Heart right ventricle (tissue), 16 donors: ENCODE data around the gene SLC22A7. TPM values are rescaled to one million over a fixed set of nuclear protein-coding genes. Genes with fewer than 3 reads are reported as not detected.

ENCODE experiments used
- ATAC-seq, 8 donors: fragments of 200-7000 bp; cut with Tn5 transposase; one replicate each; pipeline ENCODE4 v1.9.1; 2020; ENCODE audit warnings: mild to moderate bottlenecking in 8 of 8, moderate library complexity in 8 of 8, moderate number of reproducible peaks in 1 of 8
- DNase-seq, 2 donors: peaks; one replicate each; pipeline ENCODE4 v3.0.0-alpha.2; 2020
- H3K27ac ChIP-seq, 10 donors: fragments of 200-600 bp; sonication (generic) in 2 of 10; one replicate each; pipeline versions ENCODE4 v1.5.0 to v1.8.0; 2020 to 2022; ENCODE audit warnings: mild to moderate bottlenecking in 3 of 10
- H3K27me3 ChIP-seq, 7 donors: fragments of 200-600 bp; one replicate each; pipeline ENCODE4 v1.8.0; 2021 to 2022; ENCODE audit warnings: mild to moderate bottlenecking in 2 of 7
- H3K36me3 ChIP-seq, 9 donors: fragments of 200-600 bp; sonication (generic) in 1 of 9; one replicate each; pipeline versions ENCODE4 v1.5.0 to v1.8.0; 2020 to 2022; ENCODE audit warnings: mild to moderate bottlenecking in 2 of 9
- H3K4me1 ChIP-seq, 9 donors: fragments of 200-600 bp; sonication (generic) in 1 of 9; one replicate each; pipeline versions ENCODE4 v1.5.0 to v1.8.0; 2020 to 2022; ENCODE audit warnings: mild to moderate bottlenecking in 4 of 9
- H3K4me3 ChIP-seq, 10 donors: fragments of 200-600 bp; sonication (generic) in 2 of 10; one replicate each; pipeline versions ENCODE4 v1.5.0 to v1.8.0; 2020 to 2022; ENCODE audit warnings: mild to moderate bottlenecking in 7 of 10, moderate library complexity in 2 of 10
- H3K9me3 ChIP-seq, 11 donors: fragments of 200-600 bp in 10 of 11; sonication (generic) in 2 of 11; one replicate each; pipeline versions ENCODE4 v1.5.0 to v1.8.0; 2013 to 2022; ENCODE audit warnings: mild to moderate bottlenecking in 2 of 11, control low read depth in 1 of 11, moderate library complexity in 1 of 11
- CTCF ChIP-seq, 9 donors: fragments of 200-600 bp; sonication (generic) in 2 of 9; IDR thresholded peaks; one replicate each; pipeline versions ENCODE4 v1.5.0 to v1.8.0; 2021 to 2022; ENCODE audit warnings: antibody characterized with exemption in 9 of 9, mild to moderate bottlenecking in 5 of 9, moderate library complexity in 1 of 9
- whole genome bisulfite sequencing, 2 donors: extraction: QIAGEN DNeasy Blood & Tissue Kit; methylation state at CpG; one replicate each; pipeline ENCODE4 v1.1.7; 2013; ENCODE audit warnings: inconsistent platforms in 1 of 2; 5-methylcytosine and 5-hydroxymethylcytosine counted together
- intact Hi-C, 10 donors: fragments of 100-400 bp; cut with DNase I; formaldehyde crosslinking; loops; one replicate each; pipeline versions ENCODE4 v1.11.1 to v1.14.2; 2022
- polyA plus RNA-seq, 2 donors: library from polyadenylated mRNA; stranded (reverse); fragments of 200-250 nt; gene quantifications; one replicate each; pipeline ENCODE4 v1.2.3, GENCODE V29; 2013
- total RNA-seq, 10 donors: library from RNA; stranded (reverse); fragmentation: NEBNext Ultra II Directional in 3 of 10; extraction: Animal tissue kit (Norgen Biotek cat#: 25700) in 3 of 10; gene quantifications; one replicate each; pipeline versions ENCODE4 v1.2.1 to v1.2.4, GENCODE V29; 2021 to 2023
- donor health status: Arrhythmogenic right ventricular cardiomyopathy.
- donor health status: ischemic (EF 13 %, LVEDD 7.1; RV severe dilation, severe dysfunction).
- donor health status: healthy with polysubstance abuse.
- donor health status: DM: no; HTN: yes; CAD: no.
- donor health status: DM: no; HTN: no; CAD: no.
- donor health status: ischemic (EF 25% LVEDD 6.9; RV normal size, moderate dysfunction).
- donor health status: ischemic (EF 25% LVEDD 5.7; RV mildly dilated, moderate dysfunction).
- donor health status: healthy.
- donor health status: DM: yes; HTN: yes; CAD: no.
- donor health status: Ischemic cardiomyopathy.
- donor health status: ischemic (EF 35%, LVEDD 5.7; RV mildly dilated, moderate dysfunction).
- donor health status: nonischemic (EF 11% LVEDD 7.7; RV severe dilation, severe dysfunction).
- donor health status: DM: yes; HTN: yes; CAD: no.
- donor health status: PGD.
- donor health status: ischemic (EF 29% LVEDD 5.4; RV normal size, mild dysfunction).
- donor health status: nonischemic (EF 23%, LVEDD 6.1; RV moderate dilation, normal function).

Gene SLC22A7
- total and polyA plus RNA-seq, 12 donors, result 0.15 to 0.37 (median 0.22) TPM; not detected in 6

GRCh38 chr6:43291708-43292107 lies 6.4 kb upstream of the SLC22A7 start:
- no peak for DNase-seq
- 91 to 92% methylated on average over 2 of the region's 2 CpGs for WGBS, 2 donors
- Histone ChIP-seq H3K4me1 (no peaks in the 10 kb centered on the region), H3K4me3 (no peak overlapping the region), H3K36me3 (no peaks in the 10 kb centered on the region), H3K27me3 (peaks cover 0 to 2% (median 0%) of the 10 kb centered on the region in 7 donors), H3K9me3 (no peaks in the 10 kb centered on the region), H3K27ac (no peak overlapping the region)
- no peak for TF ChIP-seq CTCF (IDR thresholded peaks at IDR 0.05)
- intact Hi-C loops, result no loop called here
- ATAC-seq, result no peak

- no peak for DNase-seq
- WGBS, 2 donors, result 93 to 94% methylated on average over 6 of the region's 6 CpGs
Measured at GRCh38 chr6:43292341-43292740, 5.7 kb upstream of the SLC22A7 start.

GRCh38 chr6:43292763-43293318 lies 5.2 kb upstream of the SLC22A7 start:
- DNase-seq (no peak), ATAC-seq (no peak)
- intact Hi-C loops, result no loop called here
- Histone ChIP-seq H3K9me3 (no peaks in the 10 kb centered on the region), H3K4me1 (peaks cover 0 to 6% (median 0%) of the 10 kb centered on the region in 9 donors), H3K27me3 (peaks cover 0 to 5% (median 0%) of the 10 kb centered on the region in 7 donors), H3K36me3 (no peaks in the 10 kb centered on the region), H3K4me3 (no peak overlapping the region), H3K27ac (no peak overlapping the region)
- 75 to 77% methylated on average over 5 of the region's 5 CpGs for WGBS, 2 donors
- TF ChIP-seq CTCF (IDR thresholded peaks at IDR 0.05), result no peak

More at GRCh38 chr6:43292341-43292740, 5.7 kb upstream of the SLC22A7 start:
- intact Hi-C loops, result no loop called here
- no peak for TF ChIP-seq CTCF (IDR thresholded peaks at IDR 0.05)
- no peaks in the 10 kb centered on the region for H3K9me3 ChIP-seq
- H3K36me3 ChIP-seq, result no peaks in the 10 kb centered on the region
- H3K4me3 ChIP-seq, result no peak overlapping the region
- H3K27me3 ChIP-seq, result no peaks in the 10 kb centered on the region
- ATAC-seq, result no peak
- H3K4me1 ChIP-seq, result peaks cover 0 to 1% (median 0%) of the 10 kb centered on the region in 9 donors
- no peak overlapping the region for H3K27ac ChIP-seq

- no peaks in the 10 kb centered on the region for H3K9me3 ChIP-seq
- H3K36me3 ChIP-seq, result no peaks in the 10 kb centered on the region
- no peak for TF ChIP-seq CTCF (IDR thresholded peaks at IDR 0.05)
- peaks cover 0 to 13% (median 7%) of the 10 kb centered on the region in 7 donors for H3K27me3 ChIP-seq
- H3K27ac ChIP-seq, result no peak overlapping the region
- peaks cover 0 to 11% (median 0%) of the 10 kb centered on the region in 9 donors for H3K4me1 ChIP-seq
- H3K4me3 ChIP-seq, result no peak overlapping the region
- DNase-seq, result no peak
- no peak for ATAC-seq
- intact Hi-C loops, result no loop called here
- WGBS, 2 donors, result 94% methylated on average over 3 of the region's 3 CpGs
Measured at GRCh38 chr6:43293698-43294097, 4.4 kb upstream of the SLC22A7 start.
